ENCODE results near the gene TTC17. TPM values are rescaled to one million over a fixed set of nuclear protein-coding genes. Genes with fewer than 3 reads are reported as not detected.

Gene TTC17
- total RNA-seq, 2 donors from 2014 or later, result 71.4 to 87.3 TPM

GRCh38 chr11:43504316-43504950, 145.7 kb downstream of the TTC17 start:
- TF ChIP-seq POLR2A (IDR thresholded peaks at IDR 0.05), result no peak
- no peak for TF ChIP-seq POLR2AphosphoS5 (IDR thresholded peaks at IDR 0.05)
- TF ChIP-seq CTCF (IDR thresholded peaks at IDR 0.05), result no peak
- H3K36me3 ChIP-seq, result no peaks in the 10 kb centered on the region
- H3K27me3 ChIP-seq (replicated peaks; ENCODE audit: insufficient read depth), result peaks cover 2% of the 10 kb centered on the region
- WGBS, result 75% methylated on average over 7 of the region's 7 CpGs
- intact Hi-C loops (cut with DNase I), result no loop called here
- no peak overlapping the region for H3K27ac ChIP-seq
- H3K9me3 ChIP-seq, result no peaks in the 10 kb centered on the region
- H3K4me3 ChIP-seq, result no peak overlapping the region
- no peak for DNase-seq (ENCODE audit: low spot score)
- H3K4me1 ChIP-seq (replicated peaks), result no peaks in the 10 kb centered on the region

- TF ChIP-seq CTCF (IDR thresholded peaks at IDR 0.05), result no peak
- TF ChIP-seq POLR2AphosphoS5 (IDR thresholded peaks at IDR 0.05), result no peak
- TF ChIP-seq POLR2A (IDR thresholded peaks at IDR 0.05), result no peak
- Histone ChIP-seq H3K9me3 (no peaks in the 10 kb centered on the region), H3K4me1 (replicated peaks) (no peaks in the 10 kb centered on the region), H3K36me3 (no peaks in the 10 kb centered on the region), H3K4me3 (no peak overlapping the region), H3K27ac (no peak overlapping the region), H3K27me3 (replicated peaks; ENCODE audit: insufficient read depth) (peaks cover 2% of the 10 kb centered on the region)
- no peak for DNase-seq (ENCODE audit: low spot score)
- 57% methylated on average over 4 of the region's 4 CpGs for WGBS
- intact Hi-C loops (cut with DNase I), result no loop called here
Observed at GRCh38 chr11:43505171-43505570, 146.5 kb downstream of the TTC17 start.

GRCh38 chr11:43507171-43507570, 148.5 kb downstream of the TTC17 start:
- WGBS, result 80% methylated on average over 5 of the region's 5 CpGs
- intact Hi-C loops (cut with DNase I), result no loop called here
- no peak for DNase-seq (ENCODE audit: low spot score)

GRCh38 chr11:43508511-43508918, 149.8 kb downstream of the TTC17 start:
- intact Hi-C loops (cut with DNase I), result no loop called here
- Histone ChIP-seq H3K4me1 (replicated peaks) (no peaks in the 10 kb centered on the region), H3K36me3 (no peaks in the 10 kb centered on the region), H3K27me3 (replicated peaks; ENCODE audit: insufficient read depth) (peaks cover 2% of the 10 kb centered on the region), H3K9me3 (no peaks in the 10 kb centered on the region), H3K4me3 (no peak overlapping the region), H3K27ac (no peak overlapping the region)
- TF ChIP-seq CTCF (IDR thresholded peaks at IDR 0.05) (no peak), POLR2A (IDR thresholded peaks at IDR 0.05) (no peak), POLR2AphosphoS5 (IDR thresholded peaks at IDR 0.05) (no peak)
- DNase-seq (ENCODE audit: low spot score), result no peak
- WGBS, result 17% methylated on average over 3 of the region's 3 CpGs

More at GRCh38 chr11:43507171-43507570, 148.5 kb downstream of the TTC17 start:
- no peaks in the 10 kb centered on the region for H3K36me3 ChIP-seq
- H3K4me1 ChIP-seq (replicated peaks), result no peaks in the 10 kb centered on the region
- H3K27ac ChIP-seq, result no peak overlapping the region
- H3K27me3 ChIP-seq (replicated peaks; ENCODE audit: insufficient read depth), result peaks cover 2% of the 10 kb centered on the region
- no peak overlapping the region for H3K4me3 ChIP-seq
- H3K9me3 ChIP-seq, result no peaks in the 10 kb centered on the region
- no peak for TF ChIP-seq POLR2A (IDR thresholded peaks at IDR 0.05)
- no peak for TF ChIP-seq POLR2AphosphoS5 (IDR thresholded peaks at IDR 0.05)
- no peak for TF ChIP-seq CTCF (IDR thresholded peaks at IDR 0.05)

- Histone ChIP-seq H3K27ac (no peak overlapping the region), H3K4me3 (no peak overlapping the region), H3K36me3 (no peaks in the 10 kb centered on the region), H3K27me3 (replicated peaks; ENCODE audit: insufficient read depth) (peaks cover 2% of the 10 kb centered on the region), H3K9me3 (no peaks in the 10 kb centered on the region), H3K4me1 (replicated peaks) (no peaks in the 10 kb centered on the region)
- no peak for DNase-seq (ENCODE audit: low spot score)
- intact Hi-C loops (cut with DNase I), result no loop called here
- WGBS, result 85% methylated on average over 6 of the region's 6 CpGs
- TF ChIP-seq POLR2A (IDR thresholded peaks at IDR 0.05) (no peak), POLR2AphosphoS5 (IDR thresholded peaks at IDR 0.05) (no peak), CTCF (IDR thresholded peaks at IDR 0.05) (no peak)
Observed at GRCh38 chr11:43511959-43512358, 153.2 kb downstream of the TTC17 start.
